CD14-positive monocyte (primary cell): Measurements from ENCODE around the gene BIN1. TPM values are rescaled to one million over a fixed set of nuclear protein-coding genes. Genes with fewer than 3 reads are reported as not detected.

Experiments
- DNase-seq, 3 donors: peaks; one replicate each; pipeline ENCODE4 v3.0.0-alpha.2; 2011 to 2022
- H2AFZ ChIP-seq: 2 replicates; pipeline ENCODE4 v1.6.0; 2012; ENCODE audit warnings: mild to moderate bottlenecking, low read depth, low read length, inconsistent platforms; ENCODE audit not compliant: insufficient read depth, poor library complexity, severe bottlenecking
- H3K27ac ChIP-seq, 2 donors: 1 replicate in 1 of 2; 2 replicates in 1 of 2; pipeline ENCODE4 v1.5.1; 2012 to 2013; ENCODE audit warnings: low read length in 2 of 2, control low read depth in 1 of 2, inconsistent platforms in 1 of 2, low read depth in 1 of 2, mild to moderate bottlenecking in 1 of 2
- H3K27me3 ChIP-seq, 2 donors: one replicate each; pipeline versions ENCODE4 v1.6.0 to v1.6.1; 2011 to 2013; ENCODE audit warnings: low read length in 2 of 2; ENCODE audit not compliant: control insufficient read depth in 2 of 2, insufficient read depth in 2 of 2
- H3K36me3 ChIP-seq, 2 donors: replicated peaks in 1 of 2; 1 replicate in 1 of 2; 2 replicates in 1 of 2; pipeline versions ENCODE4 v1.5.1 to v1.6.1; 2012 to 2013; ENCODE audit warnings: low read length in 2 of 2, control low read depth in 1 of 2, inconsistent platforms in 1 of 2, mild to moderate bottlenecking in 1 of 2; ENCODE audit not compliant: insufficient read depth in 2 of 2, control insufficient read depth in 1 of 2
- H3K4me1 ChIP-seq, 2 donors: 1 replicate in 1 of 2; 2 replicates in 1 of 2; pipeline versions ENCODE4 v1.5.1 to v1.6.1; 2012 to 2013; ENCODE audit warnings: low read length in 2 of 2, control low read depth in 1 of 2, inconsistent platforms in 1 of 2, mild to moderate bottlenecking in 1 of 2, moderate library complexity in 1 of 2; ENCODE audit not compliant: insufficient read depth in 2 of 2, control insufficient read depth in 1 of 2
- H3K4me2 ChIP-seq: replicated peaks from 2 replicates; pipeline ENCODE3; 2012; ENCODE audit warnings: low read length, moderate library complexity, mild to moderate bottlenecking; ENCODE audit not compliant: poor library complexity, severe bottlenecking; ENCODE audit errors: extremely low read depth
- H3K4me3 ChIP-seq, 3 experiments: fragments of 200-600 bp in 1 of 3; sonication (generic) in 1 of 3; replicated peaks in 1 of 3; 1 replicate in 2 of 3; 2 replicates in 1 of 3; pipeline ENCODE4 v1.5.1; 2011 to 2013; ENCODE audit warnings: low read length in 3 of 3, mild to moderate bottlenecking in 3 of 3, control low read depth in 2 of 3, low read depth in 2 of 3, inconsistent platforms in 1 of 3, moderate library complexity in 1 of 3
- H3K79me2 ChIP-seq: 2 replicates; pipeline ENCODE4 v1.6.0; 2012; ENCODE audit warnings: mild to moderate bottlenecking, control low read depth, inconsistent platforms, low read length, moderate library complexity; ENCODE audit not compliant: insufficient read depth
- H3K9ac ChIP-seq: 2 replicates; pipeline ENCODE4 v1.6.0; 2017; ENCODE audit warnings: low read length, mild to moderate bottlenecking; ENCODE audit not compliant: insufficient read depth, poor library complexity, severe bottlenecking
- H3K9me3 ChIP-seq, 2 donors: replicated peaks in 1 of 2; 1 replicate in 1 of 2; 2 replicates in 1 of 2; pipeline versions ENCODE4 v1.5.1 to v1.6.1; 2012 to 2013; ENCODE audit warnings: low read length in 2 of 2, control low read depth in 1 of 2; ENCODE audit not compliant: control insufficient read depth in 1 of 2, insufficient read depth in 1 of 2
- H4K20me1 ChIP-seq: 2 replicates; pipeline ENCODE4 v1.6.0; 2012; ENCODE audit warnings: mild to moderate bottlenecking, low read length, control low read depth, moderate library complexity; ENCODE audit not compliant: insufficient read depth
- H3K27ac Mint-ChIP-seq, 7 donors: one replicate each; pipeline ENCODE4 v1.8.0; 2020; ENCODE audit warnings: mild to moderate bottlenecking in 7 of 7, mixed read lengths in 7 of 7, moderate library complexity in 6 of 7, inconsistent platforms in 2 of 7
- H3K27me3 Mint-ChIP-seq, 3 donors: one replicate each; pipeline ENCODE4 v1.8.0; 2021 to 2022; ENCODE audit warnings: low read depth in 3 of 3, mild to moderate bottlenecking in 3 of 3, mixed read lengths in 3 of 3, moderate library complexity in 3 of 3, inconsistent platforms in 1 of 3
- H3K36me3 Mint-ChIP-seq, 2 donors: one replicate each; pipeline ENCODE4 v1.8.0; 2020; ENCODE audit warnings: mixed read lengths in 2 of 2, inconsistent platforms in 1 of 2, mild to moderate bottlenecking in 1 of 2
- H3K4me1 Mint-ChIP-seq: one replicate; pipeline ENCODE4 v1.8.0; 2020; ENCODE audit warnings: mild to moderate bottlenecking, mixed read lengths
- H3K4me3 Mint-ChIP-seq, 2 donors: one replicate each; pipeline ENCODE4 v1.8.0; 2020; ENCODE audit warnings: mild to moderate bottlenecking in 2 of 2, mixed read lengths in 2 of 2, moderate library complexity in 1 of 2
- H3K9me3 Mint-ChIP-seq, 7 donors: one replicate each; pipeline ENCODE4 v1.8.0; 2020 to 2022; ENCODE audit warnings: mixed read lengths in 7 of 7, mild to moderate bottlenecking in 6 of 7, moderate library complexity in 6 of 7, inconsistent platforms in 2 of 7
- CTCF ChIP-seq: fragments of 200-600 bp; IDR thresholded peaks from one replicate; pipeline ENCODE4 v1.8.0; 2022; ENCODE audit warnings: antibody characterized with exemption, mild to moderate bottlenecking
- WGBS: methylation state at CpG from one replicate; pipeline ENCODE4 v1.1.5; 2013; ENCODE audit warnings: missing lambda C conversion rate; ENCODE audit not compliant: insufficient coverage; 5-methylcytosine and 5-hydroxymethylcytosine counted together
- intact Hi-C, 2 donors: fragments of 100-400 bp; cut with micrococcal nuclease; formaldehyde crosslinking; loops; one replicate each; pipeline versions ENCODE4 v1.15.0 to v1.15.1; 2023
- polyA plus RNA-seq, 3 donors: library from polyadenylated mRNA; depleted of rRNA in 1 of 3; unstranded in 2 of 3; stranded (reverse) in 1 of 3; fragments of 300-500 nt in 2 of 3; fragments of >200 nt in 1 of 3; fragmentation: Illumina TruSeq in 2 of 3; gene quantifications; 1 replicate in 2 of 3; 2 replicates in 1 of 3; pipeline ENCODE4 v1.2.3, GENCODE V29; 2012 to 2021

The BIN1 gene
- polyA plus RNA-seq, 3 donors = 3.4 to 7.5 (median 4.1) TPM

DNA sequence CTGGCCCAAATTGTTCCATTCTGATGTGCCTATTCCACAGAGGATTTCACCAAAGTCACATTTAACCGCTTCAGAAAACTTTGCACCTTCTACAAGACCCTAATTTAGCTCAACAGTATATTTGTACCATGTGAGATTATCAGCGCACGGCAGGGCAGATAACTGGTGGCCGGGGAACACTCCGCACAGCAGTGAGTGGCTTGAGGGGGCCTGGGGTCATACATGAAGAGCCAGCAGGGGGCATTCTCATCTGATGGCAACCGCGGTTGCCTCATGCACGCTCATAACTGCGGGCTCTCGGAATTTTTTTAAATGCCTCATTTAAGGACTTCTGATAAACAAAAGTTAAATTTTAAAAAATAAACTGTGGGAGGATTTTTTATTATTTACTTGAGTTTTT, 84.1 kb downstream of the BIN1 start:
- intact Hi-C loops = no loop called here
- Histone ChIP-seq H2AFZ (no peak overlapping the region), H4K20me1 (no peaks in the 10 kb centered on the region), H3K9ac (no peak overlapping the region), H3K4me2 (no peak overlapping the region), H3K4me3 (no peak overlapping the region), H3K27me3 (peaks cover 32 to 37% of the 10 kb centered on the region in 2 donors), H3K9me3 (peaks cover 3 to 16% of the 10 kb centered on the region in 2 donors), H3K36me3 (no peaks in the 10 kb centered on the region), H3K79me2 (no peaks in the 10 kb centered on the region), H3K4me1 (peaks cover 10 to 11% of the 10 kb centered on the region in 2 donors), H3K27ac (no peak overlapping the region)
- TF ChIP-seq CTCF = no peak
- H3K36me3 Mint-ChIP-seq = peaks cover 0 to 4% of the 10 kb centered on the region in 2 donors
- H3K4me3 Mint-ChIP-seq = no peak overlapping the region
- 98% methylated on average over 5 of the region's 10 CpGs for WGBS
- DNase-seq = no peak
- no peak overlapping the region for H3K27ac Mint-ChIP-seq
- peaks cover 28 to 40% (median 34%) of the 10 kb centered on the region in 3 donors for H3K27me3 Mint-ChIP-seq
- peaks cover 7 to 13% (median 10%) of the 10 kb centered on the region in 7 donors for H3K9me3 Mint-ChIP-seq
- peaks cover 12% of the 10 kb centered on the region for H3K4me1 Mint-ChIP-seq

DNA sequence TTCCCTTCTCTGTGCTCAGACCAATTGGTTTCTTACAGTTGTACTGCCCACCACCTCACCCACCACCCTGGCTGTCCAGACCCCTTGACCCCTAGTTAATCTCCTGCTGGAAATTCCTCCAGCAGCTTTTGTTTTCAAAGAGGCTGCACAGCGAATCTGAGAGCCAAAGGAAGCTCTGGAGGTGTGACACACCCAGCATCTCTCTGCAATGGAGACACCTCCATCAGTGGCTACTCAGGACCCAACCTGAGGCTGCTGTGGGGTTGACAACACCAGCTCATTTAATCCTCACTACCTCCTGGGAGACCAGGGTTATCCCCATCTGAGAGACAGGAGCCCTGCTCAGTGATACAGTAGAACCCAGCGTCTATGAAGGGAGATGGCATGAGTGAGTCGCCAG, 86.4 kb downstream of the BIN1 start:
- Mint-ChIP-seq H3K27ac (peak overlapping the region in 1 of 7 donors; percentile 46), H3K27me3 (peaks cover 12 to 23% (median 22%) of the 10 kb centered on the region in 3 donors), H3K36me3 (peaks cover 0 to 4% of the 10 kb centered on the region in 2 donors), H3K4me1 (peaks cover 6% of the 10 kb centered on the region), H3K4me3 (no peak overlapping the region), H3K9me3 (peaks cover 5 to 10% (median 7%) of the 10 kb centered on the region in 7 donors)
- no peak overlapping the region for H3K4me2 ChIP-seq
- H3K4me1 ChIP-seq = peaks cover 8 to 9% of the 10 kb centered on the region in 2 donors
- H3K27me3 ChIP-seq = peaks cover 12 to 16% of the 10 kb centered on the region in 2 donors
- H3K27ac ChIP-seq = no peak overlapping the region
- no peaks in the 10 kb centered on the region for H3K79me2 ChIP-seq
- no peak overlapping the region for H3K9ac ChIP-seq
- H2AFZ ChIP-seq = no peak overlapping the region
- H4K20me1 ChIP-seq = no peaks in the 10 kb centered on the region
- TF ChIP-seq CTCF = no peak
- intact Hi-C loops = no loop called here
- 81% methylated on average over 3 of the region's 3 CpGs for WGBS
- H3K4me3 ChIP-seq = no peak overlapping the region
- H3K9me3 ChIP-seq = peaks cover 3 to 16% of the 10 kb centered on the region in 2 donors
- DNase-seq = no peak
- no peaks in the 10 kb centered on the region for H3K36me3 ChIP-seq
